HepG2 (cell line): ENCODE measurements around the gene CACNA1D. TPM values are rescaled to one million over a fixed set of nuclear protein-coding genes. Genes with fewer than 3 reads are reported as not detected.

Experiments used
- ATAC-seq: fragments of 200-7000 bp; cut with Tn5 transposase; 3 replicates; pipeline ENCODE4 v1.9.1; 2020; ENCODE audit warnings: mild to moderate bottlenecking, moderate library complexity
- BruUV-seq: library from RNA; stranded (reverse); fragments of 400-500 nt; replicated peaks from 2 replicates; lab custom pipeline; 2021; lab: Mats Ljungman, UMichigan
- CTCF ChIA-PET: fragments of 300-600 bp; formaldehyde crosslinking; extraction: SDS; loops from one replicate; lab custom pipeline; 2021; ENCODE audit warnings: low total read pairs, inconsistent platforms, low intra/inter-chr PET ratio; lab: Yijun Ruan, JAX
- POLR2A ChIA-PET: fragments of 350-600 bp; sonication (Branson Sonifier 250); formaldehyde crosslinking; loops from one replicate; lab custom pipeline; 2020; ENCODE audit warnings: antibody characterized with exemption, inconsistent platforms; lab: Yijun Ruan, JAX
- DNase-seq: peaks from one replicate; pipeline ENCODE4 v3.0.0-alpha.2; 2015; ENCODE audit warnings: low spot score
- FAIRE-seq: peaks from 3 replicates; lab custom pipeline; 2011; peaks lifted over from hg19 to GRCh38; lab: Jason Lieb, UNC
- H2AFZ ChIP-seq: one replicate; pipeline ENCODE4 v1.6.1; 2011; ENCODE audit warnings: low read length, inconsistent platforms
- H3K27ac ChIP-seq: fragments of 300-600 bp; 3 replicates; pipeline ENCODE4 v1.8.0; 2011; ENCODE audit warnings: mixed run types, mild to moderate bottlenecking, mixed read lengths, low read length, inconsistent platforms; ENCODE audit not compliant: insufficient read depth; ENCODE audit errors: extremely low read length
- H3K27me3 ChIP-seq, 2 experiments: fragments of 200-600 bp in 1 of 2; 2 replicates in 1 of 2; 3 replicates in 1 of 2; pipeline versions ENCODE4 v1.6.0 to v1.8.0; 2011; ENCODE audit warnings: low read length in 2 of 2, mild to moderate bottlenecking in 2 of 2, moderate library complexity in 2 of 2, inconsistent platforms in 1 of 2; ENCODE audit not compliant: insufficient read depth in 2 of 2, control insufficient read depth in 1 of 2
- H3K36me3 ChIP-seq, 2 experiments: fragments of 200-600 bp in 1 of 2; replicated peaks in 1 of 2; 2 replicates in 1 of 2; 3 replicates in 1 of 2; pipeline versions ENCODE4 v1.5.1 to v1.8.0; 2011; ENCODE audit warnings: low read length in 2 of 2, inconsistent platforms in 1 of 2; ENCODE audit not compliant: insufficient read depth in 2 of 2, control insufficient read depth in 1 of 2
- H3K4me1 ChIP-seq: 2 replicates; pipeline ENCODE4 v1.5.1; 2012; ENCODE audit warnings: low read length, inconsistent platforms; ENCODE audit not compliant: insufficient read depth
- H3K4me2 ChIP-seq: 2 replicates; pipeline ENCODE4 v1.6.0; 2011; ENCODE audit warnings: low read depth, low read length, inconsistent platforms
- H3K4me3 ChIP-seq, 3 experiments: fragments of 200-600 bp in 1 of 3; sonication (generic), shearing (Covaris generic) in 1 of 3; replicated peaks in 1 of 3; 2 replicates each; pipeline ENCODE4 v1.5.1; 2011 to 2016; ENCODE audit warnings: low read length in 3 of 3, inconsistent platforms in 2 of 3, low read depth in 2 of 3, mild to moderate bottlenecking in 2 of 3, control low read depth in 1 of 3, mixed read lengths in 1 of 3; ENCODE audit not compliant: insufficient read depth in 1 of 3
- H3K79me2 ChIP-seq: one replicate; pipeline ENCODE4 v1.6.1; 2011; ENCODE audit warnings: low read length, inconsistent platforms; ENCODE audit not compliant: insufficient read depth
- H3K9ac ChIP-seq: 2 replicates; pipeline ENCODE4 v1.6.0; 2011; ENCODE audit warnings: mild to moderate bottlenecking, low read depth, low read length, inconsistent platforms; ENCODE audit not compliant: insufficient read depth
- H3K9me3 ChIP-seq: 2 replicates; pipeline ENCODE4 v1.5.1; 2012; ENCODE audit warnings: mild to moderate bottlenecking, low read length
- H4K20me1 ChIP-seq: 2 replicates; pipeline ENCODE4 v1.6.0; 2011; ENCODE audit warnings: inconsistent platforms, mild to moderate bottlenecking, low read length, moderate library complexity; ENCODE audit not compliant: insufficient read depth
- ARHGAP35 ChIP-seq: sonication (generic); formaldehyde crosslinking; IDR thresholded peaks from 2 replicates; pipeline ENCODE4 v1.9.0; 2022; ENCODE audit warnings: mild to moderate bottlenecking, inconsistent platforms, moderate library complexity, missing genetic modification reagents, borderline replicate concordance
- ARNT ChIP-seq: fragments of 450-650 bp; IDR thresholded peaks from 2 replicates; pipeline ENCODE4 v1.6.1; 2017
- CBX5 ChIP-seq: sonication (generic); formaldehyde crosslinking; IDR thresholded peaks from 2 replicates; pipeline ENCODE4 v1.4.0; 2020; ENCODE audit warnings: missing genetic modification reagents, borderline replicate concordance
- CC2D1A ChIP-seq: sonication (generic); formaldehyde crosslinking; IDR thresholded peaks from 2 replicates; pipeline ENCODE4 v1.8.1; 2023; ENCODE audit warnings: mild to moderate bottlenecking, missing genetic modification reagents
- KAT8 ChIP-seq: IDR thresholded peaks from 2 replicates; pipeline ENCODE4 v1.6.1; 2016; ENCODE audit warnings: missing genetic modification reagents, missing compliant biosample characterization
- KMT2B ChIP-seq: IDR thresholded peaks from 2 replicates; pipeline ENCODE4 v1.6.1; 2016; ENCODE audit warnings: missing genetic modification reagents, missing compliant biosample characterization
- NFKBIZ ChIP-seq: IDR thresholded peaks from 2 replicates; pipeline ENCODE4 v1.6.1; 2018; ENCODE audit warnings: missing genetic modification reagents, missing compliant biosample characterization
- SIN3A ChIP-seq: IDR thresholded peaks from 2 replicates; pipeline ENCODE4 v1.6.1; 2011; ENCODE audit warnings: low read depth, mild to moderate bottlenecking, control low read depth, low read length, borderline replicate concordance
- SOX13 ChIP-seq, 3 experiments: fragments of 450-650 bp in 1 of 3; sonication (generic) in 1 of 3; formaldehyde crosslinking in 1 of 3; IDR thresholded peaks in 2 of 3; conservative IDR thresholded peaks in 1 of 3; 2 replicates each; pipeline versions ENCODE4 v1.5.0 to v1.6.1; 2016 to 2020; ENCODE audit warnings: antibody characterized with exemption in 1 of 3, mild to moderate bottlenecking in 1 of 3, missing compliant biosample characterization in 1 of 3, missing genetic modification reagents in 1 of 3, moderate library complexity in 1 of 3
- ZNF430 ChIP-seq: sonication (generic); formaldehyde crosslinking; IDR thresholded peaks from 2 replicates; pipeline ENCODE4 v1.9.0; 2021; ENCODE audit warnings: mild to moderate bottlenecking, missing genetic modification reagents
- ZNF720 ChIP-seq: sonication (generic); formaldehyde crosslinking; IDR thresholded peaks from 2 replicates; pipeline ENCODE4 v1.4.0; 2020; ENCODE audit warnings: missing genetic modification reagents
- WGBS: methylation state at CpG from one replicate; pipeline ENCODE4 v1.1.6; 2017; ENCODE audit warnings: low lambda C conversion rate; 5-methylcytosine and 5-hydroxymethylcytosine counted together
- in situ Hi-C: cut with HindIII; loops from 2 replicates; pipeline ENCODE4 v1.10.0; 2017; ENCODE audit warnings: low pct_unique_long_range_greater_than_20kb; ENCODE audit not compliant: extremely low pct_ligation_motif_present
- intact Hi-C: fragments of 100-400 bp; cut with micrococcal nuclease; formaldehyde crosslinking; loops from one replicate; pipeline ENCODE4 v1.10.0; 2022; ENCODE audit not compliant: unreplicated experiment
- polyA plus RNA-seq, 8 experiments: library from polyadenylated mRNA; depleted of rRNA in 3 of 8; stranded (reverse) in 7 of 8; unstranded in 1 of 8; fragments of >200 nt; fragmentation: Illumina TruSeq in 4 of 8; extraction: Trizol in 4 of 8; gene quantifications; 2 replicates each; pipeline versions ENCODE4 v1.2.1 to v1.2.3, GENCODE V29; 2011 to 2016; ENCODE audit warnings: low read depth in 4 of 8, missing spikeins in 1 of 8, mixed read lengths in 1 of 8; ENCODE audit not compliant: insufficient read depth in 1 of 8
- total RNA-seq, 5 experiments: library from RNA; depleted of rRNA; stranded (reverse); fragments of >200 nt; fragmentation: Illumina TruSeq; extraction: Trizol; gene quantifications; 2 replicates each; pipeline ENCODE4 v1.2.3, GENCODE V29; 2016; ENCODE audit warnings: low read depth in 1 of 5
- TF ChIP-seq, protein P1 (sequence below): sonication (generic); formaldehyde crosslinking; IDR thresholded peaks from 2 replicates; pipeline ENCODE4 v1.4.0; 2020; ENCODE audit warnings: missing genetic modification reagents
- TF ChIP-seq, protein P2 (sequence below): sonication (generic); IDR thresholded peaks from 2 replicates; pipeline ENCODE4 v1.6.1; 2016; ENCODE audit warnings: low read depth, borderline replicate concordance
- TF ChIP-seq, protein P3 (sequence below): sonication (generic); formaldehyde crosslinking; IDR thresholded peaks from 2 replicates; pipeline ENCODE4 v1.4.0; 2020; ENCODE audit warnings: missing genetic modification reagents

Gene CACNA1D
- total and polyA plus RNA-seq, 2 of the 13 experiments (the other 11 are each of a cell fraction or from before 2014, with no cell fraction given), result 0.26 to 0.38 TPM

DNA sequence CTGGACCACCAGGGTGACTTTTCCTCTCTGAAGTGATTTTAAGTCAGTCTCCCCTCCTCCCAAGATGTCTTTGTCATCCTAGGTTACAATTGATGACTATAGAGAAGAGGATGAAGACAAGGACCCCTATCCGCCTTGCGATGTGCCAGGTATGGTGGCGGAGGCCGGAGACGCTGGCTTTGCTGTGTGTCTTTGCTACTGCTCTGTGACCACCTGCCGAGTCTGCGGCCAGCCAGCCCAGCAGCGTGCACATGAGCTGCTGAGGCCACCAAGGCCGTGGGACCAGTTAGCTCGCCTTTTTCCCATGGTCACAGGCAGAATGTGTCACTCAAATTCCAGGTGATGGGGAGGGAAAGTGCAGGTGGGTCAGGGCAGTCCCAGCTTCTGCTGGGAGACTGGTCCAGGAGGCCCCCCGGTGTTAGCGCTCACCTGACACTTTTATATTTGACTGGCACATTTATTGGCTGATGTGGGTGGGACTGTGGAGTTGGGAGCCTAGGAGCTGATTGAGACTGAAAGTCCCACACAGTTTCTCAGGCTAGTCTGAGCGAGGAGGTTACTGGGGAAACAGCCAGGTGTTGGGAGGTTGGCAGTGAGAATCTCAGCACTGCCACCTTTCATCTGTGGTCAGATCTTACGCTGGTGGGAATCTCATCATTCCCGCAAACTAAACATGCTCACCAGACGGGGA lies 237.7 kb downstream of the CACNA1D start:
- BruUV-seq, result no TSS peak
- H4K20me1 ChIP-seq, result no peaks in the 10 kb centered on the region
- no peak for ATAC-seq
- ChIA-PET CTCF (no interaction called here), POLR2A (no interaction called here)
- H3K4me3 ChIP-seq, result no peak overlapping the region
- H3K9me3 ChIP-seq, result no peaks in the 10 kb centered on the region
- in situ Hi-C loops, result no loop called here
- H3K27ac ChIP-seq, result no peak overlapping the region
- TF ChIP-seq, protein P1, sequence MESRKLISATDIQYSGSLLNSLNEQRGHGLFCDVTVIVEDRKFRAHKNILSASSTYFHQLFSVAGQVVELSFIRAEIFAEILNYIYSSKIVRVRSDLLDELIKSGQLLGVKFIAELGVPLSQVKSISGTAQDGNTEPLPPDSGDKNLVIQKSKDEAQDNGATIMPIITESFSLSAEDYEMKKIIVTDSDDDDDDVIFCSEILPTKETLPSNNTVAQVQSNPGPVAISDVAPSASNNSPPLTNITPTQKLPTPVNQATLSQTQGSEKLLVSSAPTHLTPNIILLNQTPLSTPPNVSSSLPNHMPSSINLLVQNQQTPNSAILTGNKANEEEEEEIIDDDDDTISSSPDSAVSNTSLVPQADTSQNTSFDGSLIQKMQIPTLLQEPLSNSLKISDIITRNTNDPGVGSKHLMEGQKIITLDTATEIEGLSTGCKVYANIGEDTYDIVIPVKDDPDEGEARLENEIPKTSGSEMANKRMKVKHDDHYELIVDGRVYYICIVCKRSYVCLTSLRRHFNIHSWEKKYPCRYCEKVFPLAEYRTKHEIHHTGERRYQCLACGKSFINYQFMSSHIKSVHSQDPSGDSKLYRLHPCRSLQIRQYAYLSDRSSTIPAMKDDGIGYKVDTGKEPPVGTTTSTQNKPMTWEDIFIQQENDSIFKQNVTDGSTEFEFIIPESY (CRISPR knock-in tag), result 0 out of 2 replicates have a peak, but pooled peaks have one; percentile 38
- TF ChIP-seq ARNT, result no peak
- H2AFZ ChIP-seq, result no peak overlapping the region
- intact Hi-C loops, result no loop called here
- DNase-seq, result no peak
- H3K27me3 ChIP-seq, result no peaks in the 10 kb centered on the region
- H3K79me2 ChIP-seq, result no peaks in the 10 kb centered on the region
- H3K9ac ChIP-seq, result no peak overlapping the region
- no peaks in the 10 kb centered on the region for H3K36me3 ChIP-seq
- no peak overlapping the region for H3K4me2 ChIP-seq
- no peak for FAIRE-seq
- WGBS, result 89% methylated on average over 11 of the region's 16 CpGs
- H3K4me1 ChIP-seq, result peaks cover 17% of the 10 kb centered on the region

DNA sequence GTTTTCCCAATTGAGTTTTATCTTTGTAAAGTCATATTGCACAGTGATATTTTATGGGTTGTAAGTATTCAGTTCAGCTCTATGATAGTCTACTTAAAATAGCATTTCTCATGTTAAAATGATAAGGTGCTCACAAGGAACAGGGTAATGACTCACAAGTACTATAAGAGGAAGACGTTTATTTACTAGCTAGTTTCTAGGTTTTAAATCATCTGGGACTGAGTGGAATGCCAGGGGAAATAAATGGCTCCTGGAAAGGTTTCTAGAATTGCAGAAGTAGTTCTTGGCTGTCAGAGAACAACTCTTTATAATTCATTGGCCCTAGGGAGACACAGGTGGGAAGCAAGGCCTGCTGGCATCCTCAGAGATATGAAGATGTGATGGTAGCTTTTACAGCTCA lies 239.0 kb downstream of the CACNA1D start:
- POLR2A ChIA-PET, result no interaction called here
- Histone ChIP-seq H3K36me3 (no peaks in the 10 kb centered on the region), H4K20me1 (no peaks in the 10 kb centered on the region), H3K27me3 (no peaks in the 10 kb centered on the region), H3K4me3 (no peak overlapping the region), H3K4me2 (no peak overlapping the region), H3K9ac (no peak overlapping the region), H3K4me1 (peaks cover 17% of the 10 kb centered on the region), H2AFZ (no peak overlapping the region), H3K27ac (no peak overlapping the region), H3K9me3 (no peaks in the 10 kb centered on the region), H3K79me2 (no peaks in the 10 kb centered on the region)
- CTCF ChIA-PET, result no interaction called here
- intact Hi-C loops, result no loop called here
- WGBS, result 3% methylated on average over 1 of the region's 1 CpG
- TF ChIP-seq SOX13 (IDR thresholded peaks at IDR 0.05) (no peak), SOX13 (CRISPR knock-in tag; conservative IDR thresholded peaks at IDR 0.05 in 1 of 2, IDR thresholded peaks at IDR 0.05 in 1 of 2) (no peak), ZNF430 (CRISPR knock-in tag) (no peak), CC2D1A (CRISPR knock-in tag) (no peak), ARHGAP35 (CRISPR knock-in tag) (no peak), ZNF720 (no peak), SIN3A (no peak), KMT2B (CRISPR knock-in tag) (no peak), CBX5 (CRISPR knock-in tag) (no peak), KAT8 (no peak), NFKBIZ (CRISPR knock-in tag) (no peak)
- TF ChIP-seq, protein P2, sequence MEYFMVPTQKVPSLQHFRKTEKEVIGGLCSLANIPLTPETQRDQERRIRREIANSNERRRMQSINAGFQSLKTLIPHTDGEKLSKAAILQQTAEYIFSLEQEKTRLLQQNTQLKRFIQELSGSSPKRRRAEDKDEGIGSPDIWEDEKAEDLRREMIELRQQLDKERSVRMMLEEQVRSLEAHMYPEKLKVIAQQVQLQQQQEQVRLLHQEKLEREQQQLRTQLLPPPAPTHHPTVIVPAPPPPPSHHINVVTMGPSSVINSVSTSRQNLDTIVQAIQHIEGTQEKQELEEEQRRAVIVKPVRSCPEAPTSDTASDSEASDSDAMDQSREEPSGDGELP, result no peak
- TF ChIP-seq, protein P3, sequence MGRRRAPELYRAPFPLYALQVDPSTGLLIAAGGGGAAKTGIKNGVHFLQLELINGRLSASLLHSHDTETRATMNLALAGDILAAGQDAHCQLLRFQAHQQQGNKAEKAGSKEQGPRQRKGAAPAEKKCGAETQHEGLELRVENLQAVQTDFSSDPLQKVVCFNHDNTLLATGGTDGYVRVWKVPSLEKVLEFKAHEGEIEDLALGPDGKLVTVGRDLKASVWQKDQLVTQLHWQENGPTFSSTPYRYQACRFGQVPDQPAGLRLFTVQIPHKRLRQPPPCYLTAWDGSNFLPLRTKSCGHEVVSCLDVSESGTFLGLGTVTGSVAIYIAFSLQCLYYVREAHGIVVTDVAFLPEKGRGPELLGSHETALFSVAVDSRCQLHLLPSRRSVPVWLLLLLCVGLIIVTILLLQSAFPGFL (CRISPR knock-in tag), result no peak
- in situ Hi-C loops, result no loop called here
- FAIRE-seq (no peak), ATAC-seq (no peak), DNase-seq (no peak)
- no TSS peak for BruUV-seq
